GF-D8 (cell line): Measurements from ENCODE around the gene SNX7.

Source experiments
- DNase-seq: peaks from one replicate; lab custom pipeline; 2025; lab: John Stamatoyannopoulos, UW

The SNX7 gene

GRCh38 chr1:98769162-98769561, 107.6 kb downstream of the SNX7 start:
- no peak for DNase-seq

- DNase-seq: no peak
Observed at GRCh38 chr1:98781906-98782305, 120.4 kb downstream of the SNX7 start.

- DNase-seq: no peak
Observed at GRCh38 chr1:98783821-98784220, 122.3 kb downstream of the SNX7 start.

- no peak for DNase-seq
Observed at GRCh38 chr1:98791498-98791897, 130.0 kb downstream of the SNX7 start.

GRCh38 chr1:98792123-98792522, 130.6 kb downstream of the SNX7 start:
- no peak for DNase-seq

GRCh38 chr1:98793136-98793535, 131.6 kb downstream of the SNX7 start:
- DNase-seq: no peak

- peak; percentile 21 for DNase-seq
Observed at GRCh38 chr1:98794196-98794886, 132.8 kb downstream of the SNX7 start.

- DNase-seq: no peak
Observed at GRCh38 chr1:98796049-98796448, 134.5 kb downstream of the SNX7 start.

- DNase-seq: no peak
Observed at GRCh38 chr1:98797506-98797905, 136.0 kb downstream of the SNX7 start.
